Measurements from ENCODE around the gene PWWP2A.
"Not testable (repeated sequence)": the region's sequence is repeated elsewhere in the genome, so short reads cannot be mapped to it uniquely, and the experiment has no call there.

PWWP2A gene, protein sequence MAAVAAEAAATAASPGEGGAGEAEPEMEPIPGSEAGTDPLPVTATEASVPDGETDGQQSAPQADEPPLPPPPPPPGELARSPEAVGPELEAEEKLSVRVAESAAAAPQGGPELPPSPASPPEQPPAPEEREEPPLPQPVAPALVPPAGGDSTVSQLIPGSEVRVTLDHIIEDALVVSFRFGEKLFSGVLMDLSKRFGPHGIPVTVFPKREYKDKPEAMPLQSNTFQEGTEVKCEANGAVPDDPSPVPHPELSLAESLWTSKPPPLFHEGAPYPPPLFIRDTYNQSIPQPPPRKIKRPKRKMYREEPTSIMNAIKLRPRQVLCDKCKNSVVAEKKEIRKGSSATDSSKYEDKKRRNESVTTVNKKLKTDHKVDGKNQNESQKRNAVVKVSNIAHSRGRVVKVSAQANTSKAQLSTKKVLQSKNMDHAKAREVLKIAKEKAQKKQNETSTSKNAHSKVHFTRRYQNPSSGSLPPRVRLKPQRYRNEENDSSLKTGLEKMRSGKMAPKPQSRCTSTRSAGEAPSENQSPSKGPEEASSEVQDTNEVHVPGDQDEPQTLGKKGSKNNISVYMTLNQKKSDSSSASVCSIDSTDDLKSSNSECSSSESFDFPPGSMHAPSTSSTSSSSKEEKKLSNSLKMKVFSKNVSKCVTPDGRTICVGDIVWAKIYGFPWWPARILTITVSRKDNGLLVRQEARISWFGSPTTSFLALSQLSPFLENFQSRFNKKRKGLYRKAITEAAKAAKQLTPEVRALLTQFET

GRCh38 chr5:160119142-160119904, at the start of gene PWWP2A:
TSS of gene PWWP2A (minus strand) at chr5:160119450. CDS start at chr5:160119388, 62 bp downstream.
- peak; percentile 88 to 99 (median 97) for DNase-seq

DNA sequence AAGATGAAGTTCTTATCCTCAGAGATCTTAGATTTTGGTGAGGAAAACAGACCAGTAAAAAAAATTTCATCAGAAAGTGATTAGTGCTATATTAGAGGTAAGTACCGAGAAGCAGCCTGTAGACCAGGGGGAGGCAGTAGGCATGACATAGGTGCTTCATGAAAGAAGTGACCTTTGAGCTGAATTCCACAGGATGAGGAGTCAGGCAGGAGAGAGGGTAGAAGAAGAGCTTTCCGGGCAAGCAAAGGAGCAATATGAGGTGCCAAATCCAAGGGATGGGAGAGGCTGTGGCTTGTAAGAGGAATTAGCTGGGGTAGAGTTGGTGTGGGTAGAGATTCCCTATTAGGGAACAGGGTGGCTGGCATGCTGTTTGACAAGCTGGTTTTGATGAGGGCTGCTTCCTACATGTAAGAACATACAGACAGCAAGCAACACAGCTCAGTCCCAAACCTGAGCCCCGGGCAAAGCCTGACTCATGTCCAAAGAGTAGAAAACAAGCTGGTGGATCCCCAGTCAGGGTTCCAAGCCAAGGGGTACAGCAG, 48.4 kb upstream of the PWWP2A start:
- no peak for DNase-seq

GRCh38 chr5:160166973-160167623, 47.8 kb upstream of the PWWP2A start:
- no peak for DNase-seq

DNA sequence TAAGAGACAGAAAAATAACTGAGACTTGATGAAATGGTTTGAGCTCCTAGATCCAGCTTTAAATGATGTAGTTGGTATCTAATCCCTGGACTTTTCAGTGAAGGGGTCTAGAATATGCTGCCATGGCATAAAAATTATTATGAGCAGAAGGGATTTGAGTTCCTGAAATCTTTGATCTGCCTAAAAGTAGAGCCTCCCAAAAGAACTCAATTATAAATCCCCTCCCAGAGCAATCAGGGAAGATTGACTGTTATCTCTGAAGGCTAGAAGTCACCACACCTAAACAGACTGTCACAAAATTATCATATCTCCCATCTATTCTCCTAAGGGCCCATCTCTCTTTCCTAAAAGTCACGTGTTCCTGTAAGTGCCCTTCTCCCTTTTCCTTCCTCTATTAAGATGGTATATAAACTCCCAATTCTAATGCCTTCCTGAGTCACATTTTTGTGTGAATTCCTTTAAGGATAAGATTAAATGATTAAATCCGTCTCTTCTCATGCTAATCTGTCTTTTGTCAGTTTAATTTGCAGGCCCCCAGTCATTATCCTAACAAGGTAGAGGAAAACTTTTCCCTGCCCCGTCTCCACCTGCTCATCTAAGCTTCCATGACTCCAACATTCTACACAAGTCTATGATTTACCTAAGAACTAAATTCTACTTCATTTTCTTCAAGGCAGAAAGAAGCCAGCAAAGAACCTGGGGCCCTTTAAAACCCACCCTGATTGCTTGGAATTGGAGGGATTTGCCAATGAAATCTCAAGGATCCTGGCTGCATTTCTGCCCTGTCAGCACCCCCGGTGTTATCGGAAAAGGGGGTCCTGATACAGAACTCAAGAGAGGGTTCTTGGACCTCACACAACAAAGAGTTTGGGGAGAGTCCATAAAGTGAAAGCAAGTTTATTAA, 47.1 kb upstream of the PWWP2A start:
- DNase-seq = no peak

DNA sequence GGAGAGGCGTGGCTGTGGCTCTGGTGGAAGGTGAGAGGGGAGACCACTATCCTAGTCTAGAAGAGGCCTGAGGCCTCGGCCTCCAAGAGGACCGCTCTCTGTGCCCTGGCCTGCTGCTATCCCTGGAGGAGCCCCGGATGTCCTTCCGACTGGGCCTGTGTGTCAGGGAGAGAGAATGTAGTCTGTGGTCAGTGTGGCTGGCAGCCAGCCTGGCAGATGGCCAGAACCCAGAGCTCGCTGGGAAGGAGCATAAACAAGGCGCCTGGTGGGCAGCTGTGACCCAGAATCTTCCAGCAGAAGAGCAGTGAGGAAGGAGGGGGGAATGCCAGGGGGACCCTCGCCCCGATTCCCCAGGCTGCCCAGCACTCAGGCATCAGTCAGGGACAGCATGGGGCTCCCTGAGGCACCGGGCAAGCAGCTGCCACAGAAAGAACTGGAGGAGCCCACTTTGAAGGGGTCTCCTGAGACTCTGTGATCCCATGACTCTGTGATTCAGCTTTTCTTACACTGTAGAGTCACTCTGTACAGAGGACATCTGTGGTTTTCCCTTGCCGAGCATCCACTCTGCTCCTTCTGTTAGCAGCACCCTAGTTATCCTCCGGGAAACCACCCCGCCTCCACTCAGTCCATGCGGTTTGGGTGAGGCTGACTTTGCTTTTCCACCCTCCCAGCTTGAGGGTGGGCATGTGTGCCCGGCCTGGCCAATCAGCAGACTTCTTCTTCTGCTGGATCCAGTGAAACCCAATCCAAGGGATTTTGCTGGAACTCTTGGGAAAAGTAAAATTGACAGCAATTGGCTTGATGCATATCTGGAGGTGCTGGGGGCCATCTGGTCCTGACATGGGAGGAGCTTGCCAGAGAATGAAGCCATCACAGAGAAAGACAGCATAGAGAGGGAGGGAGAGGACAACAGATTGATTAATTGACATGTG, 46.2 kb upstream of the PWWP2A start:
- DNase-seq = no peak

GRCh38 chr5:160162910-160163309, 43.7 kb upstream of the PWWP2A start:
- no peak for DNase-seq

DNA sequence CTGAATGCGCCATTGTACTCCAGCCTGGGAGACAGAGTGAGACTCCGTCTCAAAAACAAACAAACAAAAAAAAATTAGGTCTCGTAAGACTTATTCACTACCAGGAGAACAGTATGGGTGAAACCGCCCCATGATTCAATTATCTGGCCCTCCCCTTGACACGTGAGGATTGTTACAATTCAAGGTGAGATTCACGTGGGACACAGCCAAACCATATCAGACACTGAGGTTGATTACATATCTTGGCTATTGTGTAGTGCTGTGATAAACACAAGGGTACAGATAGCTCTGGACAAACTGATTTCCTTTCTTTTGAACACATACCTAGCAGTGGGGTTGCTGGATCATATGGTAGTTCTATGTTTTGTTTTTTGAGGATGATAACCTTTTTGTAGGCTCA, 42.4 kb upstream of the PWWP2A start:
- no peak for DNase-seq

- not testable (repeated sequence) for DNase-seq
These were observed 41.6 kb upstream of the PWWP2A start for GRCh38 chr5:160160875-160161274.

- DNase-seq = no peak
These were observed 40.9 kb upstream of the PWWP2A start for GRCh38 chr5:160159991-160160792.

DNA sequence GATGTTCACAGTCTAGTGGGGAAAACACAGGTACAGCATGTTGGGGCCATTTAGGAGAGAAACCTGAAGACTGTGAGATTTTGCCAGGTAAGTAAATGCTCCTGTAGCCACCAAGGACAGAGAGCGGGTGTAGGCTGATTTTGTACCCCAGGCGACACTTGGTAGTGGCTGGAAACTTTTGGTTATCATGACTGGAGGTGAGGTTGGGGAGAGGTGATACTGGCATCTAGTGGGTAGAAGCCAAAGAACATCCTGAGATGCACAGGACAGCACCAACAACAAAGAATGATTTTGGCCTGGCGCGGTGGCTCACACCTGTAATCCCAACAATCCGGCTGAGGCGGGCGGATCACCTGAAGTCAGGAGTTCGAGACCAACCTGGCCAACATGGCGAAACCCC, 38.8 kb upstream of the PWWP2A start:
- no peak for DNase-seq

- no peak for DNase-seq
These were observed 35.9 kb upstream of the PWWP2A start for GRCh38 chr5:160155017-160155750.

- no peak for DNase-seq
These were observed 33.7 kb upstream of the PWWP2A start for GRCh38 chr5:160152901-160153300.

- DNase-seq = no peak
These were observed 33.0 kb upstream of the PWWP2A start for GRCh38 chr5:160152287-160152686.

DNA sequence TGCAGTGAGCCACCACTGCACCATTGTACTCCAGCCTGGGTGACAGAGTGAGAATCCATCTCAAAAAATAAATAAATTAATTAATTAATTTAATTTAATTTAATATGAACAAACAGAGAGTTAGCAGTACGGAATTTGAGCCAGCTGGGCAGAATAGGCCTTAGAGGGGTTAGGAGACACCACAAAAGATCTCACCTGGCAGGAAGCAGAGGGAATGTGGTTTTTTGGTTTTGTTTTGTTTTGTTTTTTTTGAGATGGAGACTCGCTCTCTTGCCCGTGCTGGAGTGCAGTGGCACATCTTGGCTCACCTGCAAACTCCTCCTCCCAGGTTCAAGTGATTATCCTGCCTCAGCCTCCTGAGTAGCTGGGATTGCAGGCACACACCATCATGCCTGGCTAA, 31.8 kb upstream of the PWWP2A start:
- DNase-seq = peak in 1 of 6 experiments; percentile 1

DNA sequence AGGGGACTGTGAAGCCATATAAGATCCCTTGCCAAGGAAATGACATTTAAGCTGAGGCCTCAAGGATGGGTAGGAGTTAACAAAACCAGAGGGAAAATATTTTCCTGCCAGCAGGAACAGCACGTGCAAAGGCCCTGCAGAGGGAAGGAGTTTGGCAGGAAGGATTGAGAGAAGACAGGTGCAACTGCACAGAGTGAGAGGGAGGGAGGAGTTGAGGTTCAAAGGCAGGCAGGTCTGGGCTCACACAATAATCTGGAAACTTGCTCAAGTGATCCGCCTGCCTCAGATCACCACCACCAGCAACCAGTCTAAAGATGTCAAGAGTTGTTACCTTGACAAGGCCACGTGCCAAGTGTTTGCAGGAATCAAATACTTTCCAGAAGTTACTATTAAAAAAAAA, 31.1 kb upstream of the PWWP2A start:
- no peak for DNase-seq

GRCh38 chr5:160144436-160144835, 25.2 kb upstream of the PWWP2A start:
- DNase-seq = not testable (repeated sequence)

DNA sequence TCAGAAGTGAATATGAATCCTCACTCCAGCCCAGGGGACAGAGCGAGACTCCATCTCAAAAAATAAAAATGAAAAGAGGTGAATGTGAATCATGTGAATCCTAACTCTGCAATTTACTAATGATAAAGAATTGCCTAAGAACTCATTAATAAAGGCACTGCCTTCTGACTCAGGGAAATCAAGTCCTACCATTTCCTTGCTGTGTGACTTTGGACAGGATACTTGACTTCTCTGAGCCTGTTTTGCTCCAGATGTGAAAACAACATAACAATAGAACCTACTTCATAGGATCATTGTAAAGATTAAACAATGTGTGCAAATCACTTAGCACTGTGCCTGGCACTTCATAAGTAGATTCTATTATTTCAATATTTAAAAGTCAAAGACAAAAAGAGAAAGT, 15.1 kb upstream of the PWWP2A start:
- DNase-seq = no peak

DNA sequence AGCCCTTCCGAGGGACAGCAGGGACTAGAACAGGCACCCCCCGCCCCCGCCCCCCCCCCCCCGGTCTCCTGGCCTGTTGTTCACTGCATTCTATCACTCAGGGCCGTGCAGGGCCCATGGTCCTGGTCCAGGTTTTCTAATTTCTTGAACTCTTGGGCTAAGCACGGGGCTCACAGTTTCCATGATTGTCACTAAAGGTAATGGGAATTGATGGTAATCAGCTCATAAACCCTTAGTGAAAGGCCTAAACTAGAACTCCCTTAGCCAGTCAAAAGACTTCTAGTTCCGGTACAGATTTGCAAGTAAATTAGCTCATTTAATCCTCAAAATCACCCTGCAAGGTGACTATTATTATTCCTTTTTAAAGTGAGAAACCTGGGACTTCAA, 14.7 kb upstream of the PWWP2A start:
- DNase-seq = no peak
